ENCODE data around the gene CNTN6.

The CNTN6 gene

GRCh38 chr3:1191026-1191425 lies 98.2 kb downstream of the CNTN6 start:
- Histone ChIP-seq H3K4me2 (ENCODE audit: low read depth, low read length, poor library complexity, severe bottlenecking) (no peak overlapping the region), H3F3A (ENCODE audit: low read depth) (no peaks in the 10 kb centered on the region), H3K4me1 (ENCODE audit: insufficient read depth, low read length, poor library complexity, severe bottlenecking) (no peaks in the 10 kb centered on the region), H3K4me3 (ENCODE audit: low read length, poor library complexity, severe bottlenecking) (no peak overlapping the region), H3K79me2 (ENCODE audit: insufficient read depth, low read length) (no peaks in the 10 kb centered on the region), H4K20me1 (ENCODE audit: insufficient read depth, low read length, poor library complexity, severe bottlenecking) (no peaks in the 10 kb centered on the region), H3K36me3 (ENCODE audit: insufficient read depth, low read length) (no peaks in the 10 kb centered on the region), H3K27me3 (ENCODE audit: insufficient read depth, low read length, poor library complexity, severe bottlenecking) (no peaks in the 10 kb centered on the region), H3K9ac (ENCODE audit: low read depth, low read length, poor library complexity, severe bottlenecking) (no peak overlapping the region), H3K9me2 (replicated peaks; ENCODE audit: low read depth, low read length) (no peaks in the 10 kb centered on the region), H2AFZ (ENCODE audit: low read length) (no peak overlapping the region), H3K9me3 (ENCODE audit: insufficient read depth, low read depth, low read length) (no peaks in the 10 kb centered on the region; the same call in 1 of the 2 replicates)
- no peak for TF ChIP-seq CTCF (conservative IDR thresholded peaks at IDR 0.05; ENCODE audit: low read length)
- no peak for TF ChIP-seq EZH2phosphoT487 (IDR thresholded peaks at IDR 0.05; ENCODE audit: borderline replicate concordance)

GRCh38 chr3:1195947-1196346 lies 103.1 kb downstream of the CNTN6 start:
- H3F3A ChIP-seq (ENCODE audit: low read depth), result no peaks in the 10 kb centered on the region
- no peak overlapping the region for H2AFZ ChIP-seq (ENCODE audit: low read length)
- no peak overlapping the region for H3K4me3 ChIP-seq (ENCODE audit: low read length, poor library complexity, severe bottlenecking)
- H3K4me1 ChIP-seq (ENCODE audit: insufficient read depth, low read length, poor library complexity, severe bottlenecking), result no peaks in the 10 kb centered on the region
- H3K79me2 ChIP-seq (ENCODE audit: insufficient read depth, low read length), result no peaks in the 10 kb centered on the region
- TF ChIP-seq EZH2phosphoT487 (IDR thresholded peaks at IDR 0.05; ENCODE audit: borderline replicate concordance) (no peak), CTCF (conservative IDR thresholded peaks at IDR 0.05; ENCODE audit: low read length) (no peak)
- peaks cover 3% of the 10 kb centered on the region; the same call in 1 of the 2 replicates for H3K9me3 ChIP-seq (ENCODE audit: insufficient read depth, low read depth, low read length)
- H3K36me3 ChIP-seq (ENCODE audit: insufficient read depth, low read length), result no peaks in the 10 kb centered on the region
- H3K27me3 ChIP-seq (ENCODE audit: insufficient read depth, low read length, poor library complexity, severe bottlenecking), result no peaks in the 10 kb centered on the region
- no peaks in the 10 kb centered on the region for H3K9me2 ChIP-seq (replicated peaks; ENCODE audit: low read depth, low read length)
- no peak overlapping the region for H3K4me2 ChIP-seq (ENCODE audit: low read depth, low read length, poor library complexity, severe bottlenecking)
- H4K20me1 ChIP-seq (ENCODE audit: insufficient read depth, low read length, poor library complexity, severe bottlenecking), result no peaks in the 10 kb centered on the region
- no peak overlapping the region for H3K9ac ChIP-seq (ENCODE audit: low read depth, low read length, poor library complexity, severe bottlenecking)

GRCh38 chr3:1197051-1197450 lies 104.2 kb downstream of the CNTN6 start:
- Histone ChIP-seq H3K4me3 (ENCODE audit: low read length, poor library complexity, severe bottlenecking) (no peak overlapping the region), H3K9ac (ENCODE audit: low read depth, low read length, poor library complexity, severe bottlenecking) (no peak overlapping the region), H4K20me1 (ENCODE audit: insufficient read depth, low read length, poor library complexity, severe bottlenecking) (no peaks in the 10 kb centered on the region), H3K9me3 (ENCODE audit: insufficient read depth, low read depth, low read length) (peaks cover 3% of the 10 kb centered on the region; the same call in 1 of the 2 replicates), H3K27me3 (ENCODE audit: insufficient read depth, low read length, poor library complexity, severe bottlenecking) (no peaks in the 10 kb centered on the region), H3K4me2 (ENCODE audit: low read depth, low read length, poor library complexity, severe bottlenecking) (no peak overlapping the region), H2AFZ (ENCODE audit: low read length) (no peak overlapping the region), H3F3A (ENCODE audit: low read depth) (no peaks in the 10 kb centered on the region), H3K9me2 (replicated peaks; ENCODE audit: low read depth, low read length) (no peaks in the 10 kb centered on the region), H3K4me1 (ENCODE audit: insufficient read depth, low read length, poor library complexity, severe bottlenecking) (no peaks in the 10 kb centered on the region), H3K79me2 (ENCODE audit: insufficient read depth, low read length) (no peaks in the 10 kb centered on the region), H3K36me3 (ENCODE audit: insufficient read depth, low read length) (no peaks in the 10 kb centered on the region)
- TF ChIP-seq CTCF (conservative IDR thresholded peaks at IDR 0.05; ENCODE audit: low read length), result no peak
- TF ChIP-seq EZH2phosphoT487 (IDR thresholded peaks at IDR 0.05; ENCODE audit: borderline replicate concordance), result no peak
